ENCODE results near the gene KRT80.
"Not testable (repeated sequence)": the region's sequence is repeated elsewhere in the genome, so short reads cannot be mapped to it uniquely, and the experiment has no call there.

The KRT80 gene

DNA sequence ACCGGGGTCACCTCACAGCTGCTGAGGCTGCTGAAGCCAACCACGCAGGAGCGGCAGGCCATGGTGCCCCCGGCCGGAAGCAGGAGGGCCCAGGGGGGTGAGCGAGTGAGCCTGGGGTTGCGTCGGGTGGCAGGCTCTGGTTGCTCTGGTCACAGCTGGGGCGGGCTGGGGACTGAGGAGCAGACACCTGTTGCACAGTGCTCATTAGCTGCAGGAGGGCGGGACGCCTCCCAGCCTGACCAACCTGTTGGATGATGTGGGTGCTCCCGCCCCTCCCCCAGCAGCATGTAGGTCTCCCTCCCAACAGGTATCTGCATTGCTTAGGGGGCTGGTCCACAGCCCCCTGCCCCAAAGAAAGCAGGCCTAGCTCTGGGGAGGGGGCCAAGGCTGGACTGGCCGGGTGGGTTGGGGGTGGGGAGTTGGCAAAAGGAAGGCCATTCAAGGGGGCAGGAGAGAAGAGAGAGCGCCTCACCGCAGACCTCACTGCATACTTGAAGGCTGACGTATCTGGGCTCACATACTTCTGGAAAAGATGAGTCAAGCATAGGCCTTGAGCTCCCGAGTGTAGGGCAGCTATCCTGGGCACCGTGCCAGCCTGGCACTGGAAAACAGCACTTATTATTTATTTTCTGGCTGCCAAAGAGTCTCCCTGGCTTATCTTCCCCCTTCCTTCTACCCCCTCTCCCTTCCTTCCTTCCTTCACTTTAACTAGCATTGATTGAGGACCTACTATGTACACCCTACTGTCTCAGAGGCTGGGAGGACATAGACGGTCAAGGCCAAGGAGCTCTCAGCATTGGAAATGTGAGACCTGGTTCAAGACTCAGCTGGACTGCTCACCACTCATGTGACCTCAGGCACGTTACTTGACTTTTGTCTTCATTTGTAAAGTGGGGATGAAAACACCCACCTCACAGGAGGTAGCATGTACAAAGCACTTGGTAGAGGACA lies at the start of gene KRT80:
Gene KRT80, minus strand, starts transcription at position 174 of the 951 bp plus-strand sequence. Its CDS starts 112 bp downstream, at position 62.
- DNase-seq (ENCODE audit: low read depth), result peak; percentile 96

DNA sequence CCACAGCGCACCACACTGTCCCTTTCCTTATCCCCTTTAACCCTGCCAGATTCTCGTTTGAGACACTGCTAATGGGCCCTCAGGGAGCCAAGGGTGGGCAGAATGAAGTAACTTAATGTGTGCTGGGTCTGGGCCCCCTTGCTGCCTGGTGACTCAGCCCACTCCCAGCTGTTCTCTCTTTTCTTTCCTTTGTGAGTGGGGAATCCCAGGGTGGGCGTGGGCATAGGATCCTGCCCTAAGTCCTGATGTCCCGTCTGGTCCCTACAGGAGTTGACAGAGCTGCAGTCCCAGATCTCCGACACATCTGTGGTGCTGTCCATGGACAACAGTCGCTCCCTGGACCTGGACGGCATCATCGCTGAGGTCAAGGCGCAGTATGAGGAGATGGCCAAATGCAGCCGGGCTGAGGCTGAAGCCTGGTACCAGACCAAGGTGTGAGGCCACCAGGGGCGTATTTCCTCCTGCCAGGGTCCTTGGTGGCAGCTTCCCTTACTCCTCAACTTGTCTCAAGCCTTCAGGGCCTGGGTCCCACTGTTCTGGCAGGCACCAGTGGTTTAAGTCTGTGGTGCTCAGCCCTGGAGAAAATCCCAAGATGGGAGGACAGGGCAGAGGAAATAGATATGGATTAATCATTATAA lies 49.5 kb upstream of the KRT80 start:
- DNase-seq (ENCODE audit: low read depth), result no peak

DNA sequence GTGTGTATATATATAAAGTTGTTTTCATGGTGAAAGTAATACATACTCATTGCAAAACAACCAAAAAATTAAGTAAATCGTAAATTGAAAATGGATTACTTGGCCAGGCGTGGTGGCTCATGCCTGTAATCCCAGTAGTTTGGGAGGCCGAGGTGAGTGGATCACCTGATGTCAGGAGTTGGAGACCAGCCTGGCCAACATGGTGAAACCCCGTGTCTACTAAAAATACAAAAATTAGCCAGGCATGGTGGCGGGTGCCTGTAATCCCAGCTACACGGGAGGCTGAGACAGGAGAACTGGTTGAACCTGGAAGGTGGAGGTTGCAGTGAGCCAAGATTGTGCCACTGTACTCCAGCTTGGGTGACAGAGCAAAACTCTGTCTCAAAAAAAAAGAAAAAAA lies 48.4 kb upstream of the KRT80 start:
- not testable (repeated sequence) for DNase-seq (ENCODE audit: low read depth)

DNA sequence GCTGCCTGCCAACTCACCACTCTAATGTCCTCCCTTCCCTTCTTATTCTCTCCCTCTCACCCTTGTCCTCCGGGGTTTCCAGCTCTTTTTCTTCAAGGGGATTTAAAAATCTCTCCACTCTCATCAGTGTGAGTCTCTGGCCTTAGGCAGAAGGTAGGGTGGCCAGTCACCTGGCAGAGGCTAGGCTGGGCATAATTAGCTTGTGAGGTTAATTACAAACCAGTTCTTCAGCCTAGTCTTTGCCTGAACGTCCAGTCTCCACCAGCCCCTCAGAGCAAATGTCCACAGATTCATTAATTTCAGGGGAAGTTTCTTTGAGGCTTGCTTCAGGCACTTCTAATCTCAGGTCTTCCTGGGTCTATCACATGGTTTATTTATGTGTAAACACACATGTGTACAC lies 48.0 kb upstream of the KRT80 start:
- DNase-seq (ENCODE audit: low read depth), result no peak

DNA sequence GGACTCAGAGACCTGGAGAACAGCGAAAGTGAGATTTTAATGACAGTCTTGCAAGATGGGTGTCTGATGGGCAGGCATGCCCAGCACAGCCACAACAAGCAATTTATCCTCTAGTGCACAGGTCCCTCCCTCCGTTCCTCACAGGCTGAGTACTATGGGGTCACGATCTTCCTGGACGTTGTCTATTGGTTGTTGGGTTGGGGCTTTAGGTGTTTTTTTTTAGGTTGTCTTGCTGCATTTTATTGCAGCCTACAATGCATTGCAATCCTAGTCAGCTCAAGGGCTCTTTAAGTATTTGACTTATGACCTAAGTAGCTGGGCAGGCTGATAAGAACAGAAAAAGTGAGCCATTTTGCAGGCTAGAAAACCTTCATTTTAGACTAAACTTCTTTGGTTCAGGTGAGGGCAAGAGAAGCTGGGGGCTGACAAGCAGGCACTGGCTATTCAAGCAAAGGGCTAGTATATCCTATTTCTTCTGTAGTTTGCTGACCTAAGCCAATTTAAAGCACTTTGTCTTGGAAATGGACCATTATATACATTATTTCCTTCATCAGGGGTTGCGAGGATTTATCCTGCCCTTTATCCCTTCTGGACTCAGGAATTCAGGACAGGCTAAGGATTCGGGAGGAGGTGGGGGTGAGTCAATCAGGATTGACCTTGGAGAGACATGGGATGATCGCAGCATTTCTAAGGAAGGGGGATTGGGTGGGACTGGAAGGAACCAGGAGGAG lies 47.3 kb upstream of the KRT80 start:
- DNase-seq (ENCODE audit: low read depth), result no peak

DNA sequence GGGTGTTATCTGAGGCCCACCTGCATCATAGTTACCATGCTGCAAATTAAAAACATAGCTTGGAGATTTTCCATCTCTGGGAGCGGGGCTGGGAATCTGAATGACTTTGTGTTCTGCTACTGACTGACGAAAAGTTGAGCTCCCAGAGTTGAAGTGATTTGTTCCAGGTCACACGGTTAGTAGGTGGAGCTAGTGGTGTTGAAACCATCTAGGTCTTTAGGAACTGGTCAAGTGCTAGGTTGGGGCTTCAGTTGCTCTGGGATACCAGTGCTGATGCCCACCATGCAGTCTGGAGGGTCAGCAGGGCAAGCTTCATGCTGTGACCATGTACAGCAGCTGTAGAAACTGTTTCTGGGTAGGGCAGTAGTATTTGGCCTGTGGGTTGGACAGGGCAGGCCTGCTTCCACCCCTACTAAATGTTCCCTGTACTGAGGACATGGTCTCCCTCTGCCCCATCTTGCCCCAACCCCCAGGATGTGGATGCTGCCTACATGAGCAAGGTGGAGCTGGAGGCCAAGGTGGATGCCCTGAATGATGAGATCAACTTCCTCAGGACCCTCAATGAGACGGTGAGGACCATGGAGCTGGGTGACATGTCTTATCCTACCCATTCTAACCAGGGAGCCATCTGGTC lies 46.5 kb upstream of the KRT80 start:
- no peak for DNase-seq (ENCODE audit: low read depth)

DNA sequence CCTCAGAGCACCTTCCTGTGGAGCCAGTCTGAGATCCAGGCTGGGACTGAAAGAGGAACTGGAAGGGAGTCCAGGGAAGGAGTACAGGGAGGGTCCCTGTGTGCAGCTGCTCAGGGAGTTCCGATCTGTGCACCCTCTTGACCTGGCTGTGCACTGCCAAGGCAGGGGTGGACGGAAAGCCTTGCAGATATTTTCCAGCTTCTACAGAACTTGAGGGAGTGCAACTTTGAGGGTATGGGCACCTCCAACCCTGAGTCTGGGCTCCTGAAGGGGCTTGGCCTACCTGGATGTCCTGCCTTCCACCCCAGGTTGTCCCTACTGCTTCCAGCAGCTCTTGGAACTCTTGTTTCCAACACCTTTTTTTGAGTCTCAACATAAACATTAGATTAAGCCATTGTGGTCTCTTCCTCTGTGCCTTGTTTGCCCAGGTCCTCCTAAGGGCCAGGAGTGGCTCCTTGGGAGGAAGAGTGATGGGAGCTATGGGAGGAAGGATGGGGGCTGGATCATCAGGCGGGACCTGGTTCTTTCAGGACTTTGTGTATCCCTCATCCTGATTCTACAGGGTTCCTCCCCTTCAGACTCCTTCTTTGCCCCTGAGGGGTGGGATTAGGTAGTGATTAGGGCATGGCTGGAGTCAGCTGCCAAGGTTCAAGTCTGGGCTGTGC lies 44.7 kb upstream of the KRT80 start:
- no peak for DNase-seq (ENCODE audit: low read depth)

DNA sequence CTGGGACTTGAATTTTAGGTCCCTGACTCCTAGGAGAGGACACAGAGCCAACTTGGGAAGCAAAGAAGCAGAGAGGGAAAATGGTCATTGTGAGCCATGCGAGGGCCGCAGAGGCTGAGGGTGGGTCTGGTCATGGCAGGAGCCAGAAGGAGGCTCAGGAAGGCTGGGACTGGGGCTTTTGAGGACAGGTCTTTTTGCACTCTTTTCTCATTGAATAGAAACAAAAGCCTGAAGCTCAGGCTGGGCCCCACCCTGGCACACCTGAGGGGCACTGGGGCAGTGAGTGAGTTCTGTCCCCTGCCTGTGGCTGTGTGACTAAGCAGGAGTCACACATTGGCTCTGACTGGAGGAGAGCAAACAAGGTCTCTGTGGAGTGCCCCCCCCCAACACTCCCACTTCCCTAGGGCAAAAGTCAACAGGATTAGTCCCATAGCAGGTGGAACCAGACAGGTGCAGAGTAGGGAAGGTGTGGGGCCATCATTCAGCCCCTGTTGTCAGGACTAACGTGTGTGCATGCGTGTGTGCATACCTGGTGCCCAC lies 44.1 kb upstream of the KRT80 start:
- DNase-seq (ENCODE audit: low read depth), result no peak

DNA sequence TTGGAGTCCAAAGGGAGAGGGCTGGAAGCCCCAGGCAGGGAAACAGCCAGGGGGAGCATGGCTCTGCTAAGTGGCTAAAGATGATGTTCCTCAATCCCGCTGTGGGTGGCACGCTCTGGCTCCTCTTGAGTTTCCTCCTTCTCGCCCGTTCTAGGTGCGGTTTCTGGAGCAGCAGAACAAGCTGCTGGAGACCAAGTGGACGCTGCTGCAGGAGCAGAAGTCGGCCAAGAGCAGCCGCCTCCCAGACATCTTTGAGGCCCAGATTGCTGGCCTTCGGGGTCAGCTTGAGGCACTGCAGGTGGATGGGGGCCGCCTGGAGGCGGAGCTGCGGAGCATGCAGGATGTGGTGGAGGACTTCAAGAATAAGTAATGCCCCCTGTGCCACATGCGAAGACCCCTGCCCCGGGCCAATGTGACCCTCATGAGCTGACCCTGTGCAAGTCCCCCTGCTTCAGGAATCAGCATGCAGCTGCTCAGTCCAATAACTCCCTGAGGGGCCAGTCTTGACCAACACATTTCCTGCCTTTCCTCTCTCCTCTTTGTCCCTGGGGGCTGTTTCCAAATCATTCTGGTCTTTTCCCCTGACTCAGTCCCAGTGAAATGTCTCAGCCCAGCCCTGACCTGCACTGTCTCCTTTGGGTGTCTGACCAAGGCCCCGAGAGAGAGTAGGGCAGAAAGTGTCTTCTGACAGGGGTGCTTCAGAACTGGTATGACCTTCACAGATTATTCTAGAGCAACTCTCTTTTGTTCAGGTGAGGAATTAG lies 43.4 kb upstream of the KRT80 start:
- DNase-seq (ENCODE audit: low read depth), result no peak

DNA sequence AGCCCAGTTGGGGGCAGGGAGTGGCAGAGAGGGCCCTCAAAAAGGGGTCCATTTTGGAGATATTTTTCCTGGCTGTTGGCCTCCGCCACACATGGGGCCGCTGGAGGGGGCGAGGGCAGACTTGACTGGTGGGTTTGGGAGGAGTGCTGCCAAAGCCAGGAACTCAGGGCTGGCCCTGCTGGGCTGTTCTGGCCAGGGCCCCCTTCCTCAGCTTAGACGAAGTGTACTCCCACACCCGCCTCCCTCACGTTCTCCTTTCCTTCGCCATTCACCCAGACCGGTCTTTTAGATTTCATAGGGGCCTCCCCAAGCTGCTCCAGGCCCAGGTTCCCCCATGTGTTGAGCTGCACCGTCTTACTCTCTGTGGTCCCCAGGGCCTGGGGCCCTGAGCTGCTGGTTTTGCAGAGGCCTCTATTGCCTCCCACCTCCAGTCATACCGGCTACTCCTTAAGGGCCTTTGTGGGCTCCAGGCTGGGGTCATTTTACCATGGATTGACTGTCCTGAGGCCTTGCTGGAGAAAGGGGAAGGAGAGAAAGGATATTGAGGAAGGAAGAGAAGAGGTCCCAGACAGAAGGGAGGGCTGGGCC lies 42.5 kb upstream of the KRT80 start:
- DNase-seq (ENCODE audit: low read depth), result no peak

DNA sequence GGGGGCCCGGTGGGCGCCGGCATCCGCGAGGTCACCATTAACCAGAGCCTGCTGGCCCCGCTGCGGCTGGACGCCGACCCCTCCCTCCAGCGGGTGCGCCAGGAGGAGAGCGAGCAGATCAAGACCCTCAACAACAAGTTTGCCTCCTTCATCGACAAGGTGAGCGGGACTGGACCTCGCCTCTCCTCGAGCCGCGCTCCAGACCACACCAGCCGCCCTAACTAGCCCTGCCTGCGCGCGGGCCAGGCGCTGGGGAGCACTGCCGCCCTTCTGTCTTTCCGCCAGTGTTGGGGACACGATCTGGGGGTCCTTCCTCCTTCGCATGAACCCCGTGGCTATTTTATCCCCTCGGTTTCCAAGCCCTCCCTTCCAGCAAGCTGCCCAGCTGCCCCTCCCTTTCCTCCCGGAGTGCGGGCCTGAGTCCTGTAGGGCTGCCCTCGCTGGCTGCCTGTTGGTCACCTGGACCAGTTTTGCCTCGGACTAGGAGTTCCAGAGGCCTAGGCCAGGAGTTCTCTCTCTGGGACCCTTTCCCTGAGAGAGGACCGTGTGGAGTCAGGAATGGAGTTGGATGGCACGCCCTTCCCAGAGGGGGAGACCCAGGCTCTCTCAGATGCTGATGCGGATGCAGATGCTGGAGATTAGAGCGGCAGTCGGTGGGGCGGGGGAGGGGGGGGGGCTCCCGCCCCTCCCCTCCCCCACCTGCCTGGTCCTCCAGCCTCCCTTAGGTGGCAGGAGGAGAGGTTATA lies 41.8 kb upstream of the KRT80 start:
- DNase-seq (ENCODE audit: low read depth), result no peak

DNA sequence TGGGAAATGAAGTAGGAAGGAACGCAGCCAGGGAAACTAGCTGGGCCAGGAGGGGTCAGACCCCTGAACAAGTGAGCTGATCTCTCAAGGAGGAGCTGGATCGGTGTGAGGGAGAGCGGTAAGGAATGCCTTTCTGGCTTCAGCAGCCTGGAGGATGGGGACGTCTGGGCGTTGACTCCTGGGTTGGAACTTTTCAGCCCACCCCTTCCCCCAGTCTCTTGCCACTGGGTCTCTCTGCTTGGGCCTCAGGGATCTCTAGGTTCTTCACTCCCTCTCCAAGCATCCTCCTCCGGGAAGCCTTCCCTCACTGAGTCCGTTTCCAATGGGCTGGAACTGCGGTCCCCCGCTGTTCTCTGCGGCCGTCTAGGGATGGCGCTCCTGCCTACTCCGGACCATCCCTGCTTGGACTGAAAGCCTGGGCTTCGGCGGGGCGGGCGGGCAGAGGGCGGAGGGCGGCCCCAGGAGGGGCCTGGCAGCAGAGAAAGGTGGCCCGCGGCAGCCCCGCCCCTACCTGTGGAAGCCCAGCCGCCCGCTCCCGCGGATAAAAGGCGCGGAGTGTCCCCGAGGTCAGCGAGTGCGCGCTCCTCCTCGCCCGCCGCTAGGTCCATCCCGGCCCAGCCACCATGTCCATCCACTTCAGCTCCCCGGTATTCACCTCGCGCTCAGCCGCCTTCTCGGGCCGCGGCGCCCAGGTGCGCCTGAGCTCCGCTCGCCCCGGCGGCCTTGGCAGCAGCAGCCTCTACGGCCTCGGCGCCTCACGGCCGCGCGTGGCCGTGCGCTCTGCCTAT lies 41.1 kb upstream of the KRT80 start, which contains the start of gene KRT7:
Gene KRT7, plus strand, starts transcription at position 570 of the 788 bp plus-strand sequence. Its CDS starts 54 bp downstream, at position 624.
- DNase-seq (ENCODE audit: low read depth), result no peak

DNA sequence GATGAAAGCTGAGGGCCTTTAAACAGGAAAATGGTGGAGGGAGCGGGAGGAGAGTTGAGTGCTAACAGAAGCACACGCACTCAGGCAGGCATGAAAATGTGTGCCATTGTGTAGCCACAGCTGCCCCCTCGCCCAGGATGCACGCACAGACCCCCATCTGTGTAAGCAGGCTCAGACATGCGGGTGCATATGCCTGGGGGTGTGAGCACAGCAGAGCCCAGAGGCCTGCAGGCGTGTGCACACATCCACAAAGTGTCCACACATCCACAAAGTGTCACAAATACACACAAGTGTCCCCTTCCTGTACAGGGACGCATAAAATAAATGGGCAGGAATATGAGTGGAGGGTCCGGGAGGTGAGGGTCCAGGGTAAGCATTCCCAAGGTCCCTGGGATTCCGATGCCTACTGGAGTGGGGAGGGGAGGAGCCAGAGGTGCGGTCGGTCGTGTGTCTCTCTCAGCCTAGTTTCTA lies 40.4 kb upstream of the KRT80 start:
- DNase-seq (ENCODE audit: low read depth), result no peak

DNA sequence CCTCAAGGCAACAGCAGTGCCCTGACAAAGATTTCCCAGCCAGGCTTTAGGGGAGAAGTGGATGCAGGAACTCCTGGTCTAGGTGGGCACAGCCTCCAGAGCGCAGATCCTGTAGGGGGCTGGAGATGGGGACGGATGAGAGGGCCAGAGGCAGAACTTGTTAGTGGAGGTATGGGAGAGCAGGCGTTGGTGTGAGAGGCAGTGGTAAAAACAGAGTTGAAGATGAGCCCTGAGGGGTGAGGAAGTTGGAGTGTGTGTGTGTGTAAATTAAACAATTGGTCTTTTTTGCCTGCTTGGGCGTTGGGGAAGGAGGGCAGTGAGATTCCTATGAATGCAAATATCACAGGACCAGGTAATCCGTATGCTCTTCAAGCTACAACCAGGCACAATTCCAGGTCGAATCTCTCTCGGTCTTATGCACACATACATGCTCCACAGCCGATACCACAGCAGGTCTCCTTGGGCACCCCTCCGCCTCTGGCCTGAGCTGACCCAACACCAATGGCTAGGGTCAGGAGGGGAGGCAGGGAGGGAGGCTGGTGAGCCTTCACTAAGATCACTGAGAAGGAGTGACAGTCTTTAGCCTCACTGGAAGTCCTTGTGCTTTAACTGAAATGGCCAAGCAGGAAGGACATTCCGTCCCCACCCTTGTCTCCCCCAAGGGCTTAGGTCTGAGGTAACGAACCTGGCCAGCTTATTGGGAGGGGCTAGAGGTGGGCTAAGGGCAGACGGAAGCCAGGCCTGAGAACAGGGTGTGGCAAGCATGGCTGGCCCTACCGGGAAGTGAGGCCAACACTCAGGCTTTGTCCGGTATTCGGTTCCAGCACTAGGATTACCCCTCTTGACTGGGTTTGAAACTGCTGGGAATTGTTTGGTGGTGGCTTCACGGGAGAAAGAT lies 39.7 kb upstream of the KRT80 start:
- no peak for DNase-seq (ENCODE audit: low read depth)

DNA sequence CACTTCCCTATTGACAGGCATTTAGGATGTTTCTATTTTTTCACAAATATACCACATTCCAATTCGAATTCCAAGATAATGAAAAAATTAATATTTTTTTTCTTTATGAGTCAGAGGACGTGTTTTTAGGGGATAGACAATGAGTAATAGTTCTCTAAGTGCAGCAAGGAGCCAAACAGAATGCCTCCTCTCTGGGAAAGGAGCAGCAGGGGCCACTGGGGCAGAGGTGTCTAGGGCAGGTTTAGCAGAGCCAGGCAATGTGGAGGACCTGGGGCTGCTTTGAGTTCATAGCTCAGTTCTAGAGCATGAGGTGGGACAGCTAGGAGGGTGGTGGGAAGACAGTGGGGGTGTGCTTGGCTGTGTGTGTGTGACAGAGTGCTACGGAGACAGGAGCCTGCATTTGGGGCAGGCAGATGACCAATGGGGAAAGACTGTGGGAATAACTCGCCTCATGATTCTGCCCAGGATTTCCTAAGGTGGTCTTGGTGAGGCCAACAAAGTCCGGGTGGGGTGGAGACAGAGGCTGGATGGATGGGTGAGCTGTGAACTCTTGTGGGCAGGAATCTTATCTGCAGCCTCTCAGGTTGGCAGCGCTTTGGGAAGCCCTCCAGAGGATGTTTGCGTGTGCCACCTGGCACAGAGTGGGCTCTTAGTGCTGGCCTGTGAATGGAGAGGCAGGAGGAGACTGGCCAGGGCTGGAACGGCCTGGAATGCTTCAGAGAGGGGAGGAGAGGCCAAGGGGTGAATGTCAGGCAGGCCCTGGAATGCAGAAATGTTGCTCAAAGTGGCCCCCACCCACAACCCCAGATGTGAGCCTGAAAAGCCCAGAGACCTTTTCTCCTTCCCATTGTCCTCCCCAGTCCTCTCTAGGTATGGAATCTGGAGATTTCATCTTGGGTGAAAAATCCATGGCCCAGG lies 38.8 kb upstream of the KRT80 start:
- peak; percentile 80 for DNase-seq (ENCODE audit: low read depth)

DNA sequence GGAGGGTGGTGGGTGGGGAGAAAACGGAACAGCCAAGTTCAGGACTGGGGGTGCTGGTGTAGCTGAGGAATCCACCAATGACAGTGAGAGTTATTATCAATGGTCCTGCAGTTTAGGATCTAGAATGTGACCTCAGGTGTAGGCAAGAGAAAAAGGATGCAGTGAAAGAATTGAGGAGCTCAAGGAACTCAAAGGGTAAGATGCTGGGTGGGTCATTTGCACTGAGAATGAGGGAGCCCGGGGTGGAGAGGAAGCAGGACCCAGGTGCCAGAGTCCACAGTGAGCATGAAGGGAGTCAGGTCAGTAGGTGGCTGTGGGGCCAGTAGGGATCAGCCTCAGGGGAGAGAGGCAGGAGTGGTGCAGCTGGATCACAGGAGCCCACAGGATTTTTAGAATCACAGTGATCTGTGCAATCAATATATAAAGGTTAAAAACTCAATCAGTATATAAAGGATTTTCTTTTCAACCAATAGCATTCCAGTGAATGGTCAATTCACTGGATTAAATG lies 38.1 kb upstream of the KRT80 start:
- DNase-seq (ENCODE audit: low read depth), result no peak

Data from HS-5 (cell line).